HG03025 (cell line): Measurements from ENCODE around the gene AVPR1A.
"Not testable (repeated sequence)": the region's sequence is repeated elsewhere in the genome, so short reads cannot be mapped to it uniquely, and the experiment has no call there.

Experiments
- ATAC-seq: cut with Tn5 transposase; IDR thresholded peaks from one replicate; pipeline ENCODE4 v1.9.1; 2021; ENCODE audit warnings: mild to moderate bottlenecking, moderate library complexity; ENCODE audit not compliant: unreplicated experiment, low FRiP score

Gene AVPR1A

DNA sequence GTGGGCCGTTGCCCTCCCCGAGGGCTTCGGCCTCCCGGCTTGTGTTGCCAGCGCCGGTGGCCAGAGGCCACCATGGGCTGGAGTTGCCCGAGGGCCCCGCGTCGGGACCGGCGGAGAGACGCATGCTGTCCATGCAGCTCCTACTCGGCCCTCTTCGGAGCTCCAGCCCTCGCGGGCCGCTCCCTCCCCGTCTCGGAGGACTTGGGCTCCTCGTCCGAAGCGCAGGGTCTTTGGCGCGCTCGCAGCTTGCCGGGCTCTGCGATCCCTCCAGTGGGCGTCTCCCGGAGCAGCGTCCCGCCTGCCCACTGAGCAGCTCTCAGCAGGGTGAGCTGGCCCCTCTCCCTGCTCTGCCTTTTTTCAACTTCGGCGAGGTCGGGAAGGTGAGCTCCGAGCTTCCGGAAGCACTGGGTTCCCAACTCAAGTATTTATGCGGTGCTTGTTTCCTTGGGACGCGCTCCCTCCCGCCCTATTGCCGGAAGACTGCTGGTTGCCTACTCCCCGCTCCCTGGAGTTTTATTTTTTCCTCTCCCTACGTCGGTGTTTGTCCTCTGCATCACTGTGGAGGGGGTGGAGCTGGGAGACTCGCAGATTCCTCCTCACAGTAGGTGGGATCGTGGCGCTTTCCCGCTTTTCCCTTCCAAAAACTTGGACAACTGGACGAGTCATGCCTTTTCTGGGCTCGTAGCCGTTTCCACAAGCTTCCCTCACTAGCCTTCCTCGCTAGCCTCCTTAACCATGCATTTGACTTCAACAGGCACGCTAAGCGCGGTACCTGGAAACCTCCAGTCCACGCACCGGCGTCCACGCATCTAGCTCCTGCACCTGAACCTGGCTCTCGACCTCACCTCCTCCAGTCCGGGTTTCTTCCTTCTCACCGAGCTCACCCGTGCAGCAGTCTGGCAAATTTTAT, at the start of gene AVPR1A:
Gene AVPR1A (minus strand): TSS at position 489 of the 910 bp plus-strand sequence. CDS start 365 bp downstream, at position 124.
- ATAC-seq = no peak

GRCh38 chr12:63196168-63196567, 45.2 kb upstream of the AVPR1A start:
- no peak for ATAC-seq

- ATAC-seq = no peak
These were observed 28.2 kb upstream of the AVPR1A start for GRCh38 chr12:63179224-63179623.

- ATAC-seq = no peak
These were observed 19.3 kb upstream of the AVPR1A start for GRCh38 chr12:63170321-63170720.

GRCh38 chr12:63167741-63168140, 16.7 kb upstream of the AVPR1A start:
- ATAC-seq = not testable (repeated sequence)

DNA sequence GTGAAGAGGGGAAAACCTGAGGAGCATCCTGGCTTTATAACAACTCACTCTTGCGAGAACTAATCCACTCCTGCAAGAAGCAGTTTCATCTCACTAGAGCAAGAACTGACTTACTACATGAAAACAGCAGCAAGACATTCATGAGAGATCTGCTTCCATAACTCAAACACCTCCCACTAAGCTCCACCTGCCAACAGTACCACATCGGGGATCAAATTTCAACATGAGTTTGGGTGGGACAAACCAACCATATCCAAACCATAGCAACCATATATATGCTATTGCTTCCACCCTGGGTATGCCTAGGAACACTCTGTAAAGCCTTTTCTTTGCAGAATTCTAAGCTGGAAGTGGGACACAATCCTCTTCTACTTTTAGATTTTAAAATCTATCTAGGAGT, 13.9 kb upstream of the AVPR1A start:
- no peak for ATAC-seq

DNA sequence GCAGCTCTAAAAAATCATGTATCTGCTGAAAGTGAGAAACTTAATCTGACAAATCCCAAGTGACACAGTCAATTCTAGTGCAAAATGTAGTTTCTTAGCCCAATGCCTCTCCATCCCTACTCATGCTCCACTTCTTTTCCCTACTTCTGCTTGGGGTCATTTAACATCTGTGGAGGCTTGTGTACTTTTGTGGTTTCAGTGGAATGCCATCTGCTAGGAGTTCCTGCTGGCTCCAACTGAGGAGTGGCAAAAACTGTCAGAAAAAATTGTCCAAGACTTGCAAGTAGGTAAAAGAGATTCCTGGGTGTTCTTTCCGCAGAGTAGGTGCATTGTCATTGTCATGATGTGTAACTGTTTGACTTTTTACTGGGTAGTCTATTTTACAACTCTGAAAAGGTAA, 12.5 kb upstream of the AVPR1A start:
- ATAC-seq = no peak

GRCh38 chr12:63155375-63155774, 4.4 kb upstream of the AVPR1A start:
- no peak for ATAC-seq

DNA sequence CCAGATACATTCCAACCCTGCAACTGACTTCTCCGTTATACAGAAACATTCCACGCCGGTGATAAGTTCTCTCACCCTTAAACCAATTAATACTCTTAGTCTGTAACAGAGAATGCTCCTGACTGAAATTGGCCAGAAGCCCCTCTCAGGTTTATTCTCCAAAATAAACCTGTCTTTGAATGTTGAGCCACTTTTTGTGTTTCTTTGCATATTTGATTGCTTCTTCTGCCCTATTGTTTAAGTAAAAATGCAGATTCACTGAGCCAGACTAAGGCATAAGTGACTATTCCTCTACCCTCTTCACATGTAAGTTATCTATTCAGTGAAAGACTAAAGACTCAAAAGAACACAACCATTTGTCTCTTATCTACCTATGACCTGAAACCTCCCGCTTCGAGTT, 3.6 kb upstream of the AVPR1A start:
- no peak for ATAC-seq

DNA sequence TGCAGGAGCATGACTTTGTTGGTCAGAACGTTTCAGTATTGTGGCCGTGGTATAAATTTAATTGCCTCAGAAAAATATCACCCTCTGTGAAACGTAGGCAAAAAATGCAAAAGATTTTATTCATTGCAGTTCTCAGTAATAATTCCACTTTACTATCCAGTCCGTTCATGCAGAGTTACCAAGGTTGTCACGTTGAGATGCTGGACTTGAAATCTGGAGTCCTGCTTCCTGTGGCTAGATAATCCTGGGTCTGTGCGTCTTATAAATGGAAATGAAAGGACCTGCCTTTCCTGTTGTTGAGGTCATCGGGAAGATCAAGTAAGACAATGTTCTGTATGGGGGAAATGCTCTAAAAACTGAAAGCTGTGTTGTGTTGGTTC, 1.3 kb upstream of the AVPR1A start:
- no peak for ATAC-seq

GRCh38 chr12:63151623-63152320, 771 bp upstream of the AVPR1A start:
- ATAC-seq = no peak

GRCh38 chr12:63149909-63150712, 890 bp downstream of the AVPR1A start:
- no peak for ATAC-seq

DNA sequence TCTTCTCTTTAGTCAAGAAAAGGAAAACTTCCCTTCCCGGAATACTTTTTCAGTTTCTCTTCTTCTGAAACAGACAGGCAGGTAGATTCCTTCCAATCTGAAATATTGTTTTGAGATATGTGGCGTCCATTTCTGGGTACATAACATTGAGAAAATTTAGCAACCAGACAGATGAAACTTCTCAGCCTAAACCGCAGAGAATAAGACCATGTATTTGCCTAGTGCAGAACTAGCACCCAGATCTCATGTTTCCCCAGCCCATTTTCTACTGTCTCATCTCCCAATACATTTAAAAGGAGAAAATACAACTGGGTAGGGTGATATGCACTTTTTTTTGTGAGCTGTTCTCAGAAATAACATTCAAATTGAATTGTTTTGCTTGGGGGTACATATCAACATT, 6.4 kb downstream of the AVPR1A start:
- ATAC-seq = no peak

- ATAC-seq = no peak
These were observed 12.5 kb downstream of the AVPR1A start for GRCh38 chr12:63138488-63138887.

DNA sequence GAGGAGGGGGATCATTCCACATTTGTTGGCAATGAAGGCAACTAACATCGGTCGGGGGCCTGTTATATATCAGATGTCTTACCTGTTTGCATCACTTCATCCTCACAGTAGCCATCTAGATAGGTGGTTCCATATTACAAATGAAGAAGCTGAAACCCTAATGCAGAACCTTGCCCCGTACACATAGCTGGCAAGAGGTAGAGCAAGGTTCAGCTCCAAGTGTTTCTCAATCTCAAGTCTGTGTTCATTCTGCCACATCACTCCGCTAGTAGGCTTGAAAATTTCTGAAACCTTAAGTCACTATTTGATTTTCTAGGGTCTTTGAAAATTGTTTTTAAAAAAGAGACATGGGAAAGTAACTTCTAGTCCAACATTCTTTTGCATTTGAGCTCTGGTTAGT, 17.0 kb downstream of the AVPR1A start:
- ATAC-seq = no peak

DNA sequence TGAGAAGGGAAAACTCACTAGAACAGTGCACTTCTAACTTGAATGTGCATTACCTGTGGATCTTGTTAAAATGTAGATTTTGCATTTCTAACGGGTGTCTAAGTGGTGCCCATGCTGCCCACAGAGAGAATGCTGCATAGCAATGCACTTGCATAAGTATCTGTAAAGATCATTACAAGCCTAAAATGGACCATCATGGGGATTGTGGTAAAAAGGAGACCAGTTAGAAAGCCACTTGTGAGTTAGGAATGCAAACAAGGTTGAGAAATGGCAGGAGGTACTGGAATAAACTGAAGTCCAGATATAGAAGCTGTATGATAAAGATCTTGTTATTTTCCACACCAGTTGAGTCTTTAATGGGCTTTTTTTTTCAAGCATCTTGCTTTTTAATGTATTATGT, 18.8 kb downstream of the AVPR1A start:
- ATAC-seq = no peak

GRCh38 chr12:63129927-63130326, 21.1 kb downstream of the AVPR1A start:
- ATAC-seq = no peak

GRCh38 chr12:63124778-63125177, 26.2 kb downstream of the AVPR1A start:
- no peak for ATAC-seq

DNA sequence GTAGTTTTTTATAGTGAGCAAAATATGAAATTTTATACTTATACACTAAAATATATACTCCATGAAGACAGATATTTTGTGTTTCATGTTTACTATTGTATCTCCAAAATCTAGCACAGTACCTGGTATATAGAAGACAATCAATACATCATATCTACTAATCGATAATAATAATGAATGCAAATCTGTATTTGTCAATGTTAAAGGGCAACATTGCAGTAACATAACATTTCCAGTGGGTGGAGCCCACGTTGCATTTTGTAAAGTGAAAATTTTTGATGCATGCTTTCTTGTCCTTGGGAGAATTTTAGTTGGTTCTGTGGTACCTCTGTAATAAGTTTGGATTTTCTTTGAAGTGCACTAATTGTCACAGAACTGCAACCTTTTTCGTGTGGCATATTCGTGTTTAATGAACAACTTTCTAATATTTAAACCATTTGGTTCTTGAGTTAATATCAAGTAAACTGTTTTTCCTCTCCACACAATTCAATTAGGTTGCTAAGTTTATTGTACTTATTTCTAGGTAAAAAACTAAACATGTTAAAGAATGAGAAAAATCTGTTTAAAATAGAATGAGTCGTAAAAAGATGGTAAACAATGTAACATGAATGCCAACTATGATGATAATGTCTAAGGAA, 47.4 kb downstream of the AVPR1A start:
- no peak for ATAC-seq

DNA sequence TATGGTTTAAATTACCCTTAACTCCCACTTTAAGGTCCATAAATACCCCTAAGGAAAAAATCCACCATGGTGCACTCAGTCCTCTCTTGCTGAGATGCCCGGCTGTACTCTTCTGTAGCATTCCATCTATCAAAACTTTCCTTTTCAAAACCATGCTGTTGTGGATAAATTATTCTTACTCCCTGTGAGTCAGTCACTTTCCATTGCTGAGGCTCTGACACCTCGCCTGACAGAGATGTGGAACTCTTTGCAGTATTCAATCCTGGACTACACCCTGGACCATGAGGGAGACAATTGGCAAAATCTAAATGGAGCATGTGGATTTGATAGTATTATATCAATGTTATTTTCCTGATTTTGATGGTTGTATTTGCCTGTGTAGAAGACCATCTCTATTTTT, 49.1 kb downstream of the AVPR1A start:
- ATAC-seq = no peak

DNA sequence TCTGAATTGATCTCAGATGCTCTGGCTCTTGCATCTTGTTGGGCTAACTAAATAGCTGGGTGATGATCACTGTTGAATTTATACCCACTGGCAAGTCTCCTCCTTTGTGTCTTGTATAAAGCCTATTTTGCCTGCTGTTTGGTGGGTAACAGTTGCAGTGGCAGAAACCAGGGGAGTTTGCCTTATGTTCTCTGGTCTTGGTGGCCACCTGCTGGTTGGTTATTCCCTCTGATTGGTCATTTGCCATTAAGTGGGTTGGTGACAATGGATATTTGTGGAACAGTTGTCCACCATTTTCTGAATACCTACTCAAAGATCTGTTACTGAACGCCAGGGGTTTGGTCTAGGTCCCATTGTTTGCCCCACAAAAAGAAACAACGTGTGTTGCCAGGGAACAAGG, 52.1 kb downstream of the AVPR1A start:
- ATAC-seq = no peak
